ENCODE measurements around the gene OR51M1.

GRCh38 chr11:5348551-5349194 is 34.9 kb upstream of the OR51M1 start:
- no peak for TF ChIP-seq ARNT (IDR thresholded peaks at IDR 0.05)
- TF ChIP-seq BHLHE40 (IDR thresholded peaks at IDR 0.05; ENCODE audit: borderline replicate concordance) = no peak
- TF ChIP-seq ELF4 (IDR thresholded peaks at IDR 0.05) = no peak
- TF ChIP-seq LEF1 (IDR thresholded peaks at IDR 0.05; ENCODE audit: borderline replicate concordance) = no peak
- no peak for TF ChIP-seq ZNF384 (IDR thresholded peaks at IDR 0.05)
- TF ChIP-seq L3MBTL2 (conservative IDR thresholded peaks at IDR 0.05) = no peak
- TF ChIP-seq FOXK2 (IDR thresholded peaks at IDR 0.05) = no peak
- TF ChIP-seq CTBP1 (IDR thresholded peaks at IDR 0.05; ENCODE audit: borderline replicate concordance) = no peak
- no peak for TF ChIP-seq FOXM1 (IDR thresholded peaks at IDR 0.05; ENCODE audit: borderline replicate concordance)
- no peak for TF ChIP-seq SUZ12 (IDR thresholded peaks at IDR 0.05)
